Measurements from ENCODE around the gene C16orf74.
A peak's percentile ranks its signal among the peaks of the same experiment; 100 is the strongest.

C16orf74 gene

DNA sequence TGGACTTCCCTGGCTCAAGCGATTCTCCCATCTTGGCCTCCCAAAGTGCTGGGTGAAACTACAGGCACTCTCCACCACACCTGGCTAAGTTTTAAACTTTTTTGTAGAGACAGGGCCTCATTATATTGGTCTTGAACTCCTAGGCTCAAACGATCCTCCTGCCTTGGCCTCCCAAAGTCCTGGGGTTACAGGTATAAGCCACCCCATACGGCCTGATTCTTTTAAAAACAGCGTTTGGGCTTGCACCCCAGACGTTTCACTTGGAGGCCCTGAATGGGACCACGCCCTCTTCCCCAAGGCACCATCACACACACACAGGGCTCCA, 32.8 kb downstream of the C16orf74 start:
- no peak for TF ChIP-seq EZH2phosphoT487 (IDR thresholded peaks at IDR 0.05; ENCODE audit: borderline replicate concordance, low read length)
- TF ChIP-seq, protein P1, sequence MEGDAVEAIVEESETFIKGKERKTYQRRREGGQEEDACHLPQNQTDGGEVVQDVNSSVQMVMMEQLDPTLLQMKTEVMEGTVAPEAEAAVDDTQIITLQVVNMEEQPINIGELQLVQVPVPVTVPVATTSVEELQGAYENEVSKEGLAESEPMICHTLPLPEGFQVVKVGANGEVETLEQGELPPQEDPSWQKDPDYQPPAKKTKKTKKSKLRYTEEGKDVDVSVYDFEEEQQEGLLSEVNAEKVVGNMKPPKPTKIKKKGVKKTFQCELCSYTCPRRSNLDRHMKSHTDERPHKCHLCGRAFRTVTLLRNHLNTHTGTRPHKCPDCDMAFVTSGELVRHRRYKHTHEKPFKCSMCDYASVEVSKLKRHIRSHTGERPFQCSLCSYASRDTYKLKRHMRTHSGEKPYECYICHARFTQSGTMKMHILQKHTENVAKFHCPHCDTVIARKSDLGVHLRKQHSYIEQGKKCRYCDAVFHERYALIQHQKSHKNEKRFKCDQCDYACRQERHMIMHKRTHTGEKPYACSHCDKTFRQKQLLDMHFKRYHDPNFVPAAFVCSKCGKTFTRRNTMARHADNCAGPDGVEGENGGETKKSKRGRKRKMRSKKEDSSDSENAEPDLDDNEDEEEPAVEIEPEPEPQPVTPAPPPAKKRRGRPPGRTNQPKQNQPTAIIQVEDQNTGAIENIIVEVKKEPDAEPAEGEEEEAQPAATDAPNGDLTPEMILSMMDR (IDR thresholded peaks at IDR 0.05; ENCODE audit: low read depth, low read length, poor library complexity, severe bottlenecking): no peak
- H3K9me3 ChIP-seq (ENCODE audit: control insufficient read depth, insufficient read depth, low read length): no peaks in the 10 kb centered on the region

DNA sequence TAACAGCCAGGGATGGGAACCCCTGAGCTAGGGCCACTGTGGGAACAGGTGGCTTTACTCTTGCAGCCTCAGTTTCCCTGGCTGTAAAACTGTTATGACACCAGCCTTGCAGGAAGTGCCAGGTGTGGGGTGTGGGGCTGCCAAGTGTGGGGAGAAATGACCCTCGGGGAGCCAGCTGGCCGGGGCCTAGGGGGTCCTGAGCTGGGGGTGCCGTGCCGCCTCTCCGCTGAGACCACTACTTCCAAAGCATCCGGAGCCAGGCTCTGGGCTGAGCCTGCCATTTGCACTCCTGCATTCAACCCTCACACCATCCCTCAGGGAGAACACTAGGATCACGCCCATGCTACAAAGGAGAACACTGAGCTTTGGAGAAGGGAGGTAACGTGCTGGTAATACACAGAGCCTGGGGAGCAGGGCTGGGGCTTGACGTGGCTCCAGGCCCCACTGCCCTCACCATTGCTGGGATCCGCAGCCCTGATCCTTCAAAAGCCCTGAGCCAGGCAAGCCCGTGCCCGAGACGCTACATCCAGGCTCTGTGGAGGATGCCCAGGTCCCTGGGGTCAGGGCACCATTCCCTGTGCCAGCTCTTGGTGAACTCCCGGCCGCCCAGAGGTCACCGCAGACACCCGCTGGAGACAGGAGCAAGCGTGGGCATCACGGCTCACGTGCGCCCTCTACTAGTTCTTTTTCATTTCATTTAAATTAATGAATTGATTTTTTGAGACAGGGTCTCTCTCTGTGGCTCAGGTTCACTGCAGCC, 33.3 kb downstream of the C16orf74 start:
- no peaks in the 10 kb centered on the region for H3K79me2 ChIP-seq (ENCODE audit: control insufficient read depth, low read length)
- no peak overlapping the region for H3K27ac ChIP-seq (ENCODE audit: low read depth, low read length)
- H3K9me2 ChIP-seq (replicated peaks; ENCODE audit: control insufficient read depth, low read length): no peaks in the 10 kb centered on the region
- H3K36me3 ChIP-seq (ENCODE audit: control insufficient read depth, low read length): no peaks in the 10 kb centered on the region
- H4K20me1 ChIP-seq (ENCODE audit: control insufficient read depth, insufficient read depth, low read depth, low read length): peaks cover 10% of the 10 kb centered on the region; the same call in 1 of the 2 replicates
- peaks cover 18% of the 10 kb centered on the region for H3K4me1 ChIP-seq (ENCODE audit: control insufficient read depth, low read length)
- H3K4me2 ChIP-seq (ENCODE audit: low read length): no peak overlapping the region
- no peak overlapping the region for H3K4me3 ChIP-seq (ENCODE audit: low read length)
- H3K9me3 ChIP-seq (ENCODE audit: control insufficient read depth, insufficient read depth, low read length): no peaks in the 10 kb centered on the region
- no peak for TF ChIP-seq EZH2phosphoT487 (IDR thresholded peaks at IDR 0.05; ENCODE audit: borderline replicate concordance, low read length)
- TF ChIP-seq, protein P1 (IDR thresholded peaks at IDR 0.05; ENCODE audit: low read depth, low read length, poor library complexity, severe bottlenecking): peak; percentile 61
- H3F3A ChIP-seq (ENCODE audit: control insufficient read depth, insufficient read depth): peaks cover 4% of the 10 kb centered on the region; the same call in 1 of the 2 replicates
- peaks cover 26% of the 10 kb centered on the region for H3K27me3 ChIP-seq (ENCODE audit: control insufficient read depth, low read length)

More for the DNA sequence above, 32.8 kb downstream of the C16orf74 start:
- Histone ChIP-seq H3K36me3 (ENCODE audit: control insufficient read depth, low read length) (no peaks in the 10 kb centered on the region), H3K9me2 (replicated peaks; ENCODE audit: control insufficient read depth, low read length) (no peaks in the 10 kb centered on the region), H3K79me2 (ENCODE audit: control insufficient read depth, low read length) (no peaks in the 10 kb centered on the region), H3K4me3 (ENCODE audit: low read length) (no peak overlapping the region), H3F3A (ENCODE audit: control insufficient read depth, insufficient read depth) (peaks cover 4% of the 10 kb centered on the region; the same call in 1 of the 2 replicates), H3K27ac (ENCODE audit: low read depth, low read length) (no peak overlapping the region), H3K4me1 (ENCODE audit: control insufficient read depth, low read length) (peaks cover 18% of the 10 kb centered on the region), H3K4me2 (ENCODE audit: low read length) (no peak overlapping the region), H4K20me1 (ENCODE audit: control insufficient read depth, insufficient read depth, low read depth, low read length) (peaks cover 10% of the 10 kb centered on the region; the same call in 1 of the 2 replicates), H3K27me3 (ENCODE audit: control insufficient read depth, low read length) (peaks cover 26% of the 10 kb centered on the region)

DNA sequence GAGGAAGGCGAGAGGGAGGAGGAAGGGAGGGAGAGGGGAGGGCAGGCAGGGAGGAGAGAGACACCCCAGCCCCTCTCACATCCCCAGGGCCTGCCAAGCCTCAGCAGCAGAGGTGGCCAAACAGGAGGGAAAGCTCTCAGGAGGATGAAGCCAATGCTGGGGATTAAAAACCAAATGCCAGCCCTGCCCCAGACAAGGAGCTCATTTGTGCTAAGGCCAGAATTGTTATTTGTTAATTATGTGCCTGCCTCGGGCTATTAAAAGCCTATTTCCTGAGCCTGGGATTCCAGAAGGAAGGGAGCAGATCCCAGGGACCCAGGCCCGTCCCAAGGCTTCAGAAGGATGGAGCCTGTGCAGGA, 34.2 kb downstream of the C16orf74 start:
- Histone ChIP-seq H3K79me2 (ENCODE audit: control insufficient read depth, low read length) (no peaks in the 10 kb centered on the region), H3K9me3 (ENCODE audit: control insufficient read depth, insufficient read depth, low read length) (no peaks in the 10 kb centered on the region), H3K4me1 (ENCODE audit: control insufficient read depth, low read length) (peaks cover 18% of the 10 kb centered on the region), H3K27me3 (ENCODE audit: control insufficient read depth, low read length) (peaks cover 33% of the 10 kb centered on the region), H3K9me2 (replicated peaks; ENCODE audit: control insufficient read depth, low read length) (no peaks in the 10 kb centered on the region), H4K20me1 (ENCODE audit: control insufficient read depth, insufficient read depth, low read depth, low read length) (peaks cover 10% of the 10 kb centered on the region; the same call in 1 of the 2 replicates), H3F3A (ENCODE audit: control insufficient read depth, insufficient read depth) (peaks cover 4% of the 10 kb centered on the region; the same call in 1 of the 2 replicates), H3K4me2 (ENCODE audit: low read length) (no peak overlapping the region), H3K4me3 (ENCODE audit: low read length) (no peak overlapping the region), H3K36me3 (ENCODE audit: control insufficient read depth, low read length) (no peaks in the 10 kb centered on the region), H3K27ac (ENCODE audit: low read depth, low read length) (no peak overlapping the region)
- TF ChIP-seq EZH2phosphoT487 (IDR thresholded peaks at IDR 0.05; ENCODE audit: borderline replicate concordance, low read length): no peak
- TF ChIP-seq, protein P1 (IDR thresholded peaks at IDR 0.05; ENCODE audit: low read depth, low read length, poor library complexity, severe bottlenecking): no peak
